GOT3 (cell line): Measurements from ENCODE around the gene DNAH17.
"Not testable (repeated sequence)": the region's sequence is repeated elsewhere in the genome, so short reads cannot be mapped to it uniquely, and the experiment has no call there.

Experiments
- DNase-seq: peaks from one replicate; lab custom pipeline; 2025; ENCODE audit warnings: mixed read lengths; lab: John Stamatoyannopoulos, UW

Gene DNAH17

GRCh38 chr17:78522031-78522809 is 55.0 kb downstream of the DNAH17 start:
- DNase-seq, result no peak

- no peak for DNase-seq
Observed at GRCh38 chr17:78517421-78517820, 59.8 kb downstream of the DNAH17 start.

- DNase-seq, result no peak
Observed at GRCh38 chr17:78515480-78515879, 61.7 kb downstream of the DNAH17 start.

GRCh38 chr17:78514521-78514920 is 62.7 kb downstream of the DNAH17 start:
- no peak for DNase-seq

- DNase-seq, result no peak
Observed at GRCh38 chr17:78512976-78513375, 64.2 kb downstream of the DNAH17 start.

GRCh38 chr17:78510141-78511075 is 66.8 kb downstream of the DNAH17 start:
- no peak for DNase-seq

- DNase-seq, result no peak
Observed at GRCh38 chr17:78507526-78507925, 69.7 kb downstream of the DNAH17 start.

- DNase-seq, result no peak
Observed at GRCh38 chr17:78506454-78507309, 70.5 kb downstream of the DNAH17 start.

GRCh38 chr17:78504156-78504925 is 72.9 kb downstream of the DNAH17 start:
- DNase-seq, result no peak

GRCh38 chr17:78503388-78503787 is 73.8 kb downstream of the DNAH17 start:
- not testable (repeated sequence) for DNase-seq

- no peak for DNase-seq
Observed at GRCh38 chr17:78502611-78503148, 74.5 kb downstream of the DNAH17 start.

- no peak for DNase-seq
Observed at GRCh38 chr17:78501241-78502036, 75.8 kb downstream of the DNAH17 start.

GRCh38 chr17:78500806-78501205 is 76.4 kb downstream of the DNAH17 start:
- DNase-seq, result no peak

GRCh38 chr17:78499715-78500540 is 77.3 kb downstream of the DNAH17 start:
- DNase-seq, result no peak

- no peak for DNase-seq
Observed at GRCh38 chr17:78498848-78499247, 78.3 kb downstream of the DNAH17 start.

GRCh38 chr17:78497115-78497540 is 80.1 kb downstream of the DNAH17 start:
- peak; percentile 5 for DNase-seq

- no peak for DNase-seq
Observed at GRCh38 chr17:78496311-78496710, 80.9 kb downstream of the DNAH17 start.

GRCh38 chr17:78495634-78496033 is 81.6 kb downstream of the DNAH17 start:
- DNase-seq, result no peak

- DNase-seq, result no peak
Observed at GRCh38 chr17:78494696-78495330, 82.4 kb downstream of the DNAH17 start.
